ENCODE results near the gene ACAP1. TPM values are rescaled to one million over a fixed set of nuclear protein-coding genes. Genes with fewer than 3 reads are reported as not detected.
"Not testable (repeated sequence)": the region's sequence is repeated elsewhere in the genome, so short reads cannot be mapped to it uniquely, and the experiment has no call there.

ACAP1 gene
- total RNA-seq, 1 donor from 2014 or later: 10.9 TPM

GRCh38 chr17:7357381-7357780 lies 21.1 kb downstream of the ACAP1 start:
- Mint-ChIP-seq H3K27me3 (ENCODE audit: low read depth) (no peaks in the 10 kb centered on the region), H3K27ac (no peak overlapping the region), H3K4me3 (no peak overlapping the region), H3K36me3 (no peaks in the 10 kb centered on the region), H3K4me1 (peaks cover 33% of the 10 kb centered on the region), H3K9me3 (no peaks in the 10 kb centered on the region)
- DNase-seq (ENCODE audit: low spot score in 2 of 2, unreplicated experiment in 2 of 2): no peak
- TF ChIP-seq CTCF (IDR thresholded peaks at IDR 0.05; ENCODE audit: unreplicated experiment): no peak

GRCh38 chr17:7361906-7362305 lies 25.6 kb downstream of the ACAP1 start:
- TF ChIP-seq CTCF (IDR thresholded peaks at IDR 0.05; ENCODE audit: unreplicated experiment): no peak
- DNase-seq (ENCODE audit: low spot score in 2 of 2, unreplicated experiment in 2 of 2): no peak
- H3K27me3 Mint-ChIP-seq (ENCODE audit: low read depth): no peaks in the 10 kb centered on the region
- no peaks in the 10 kb centered on the region for H3K9me3 Mint-ChIP-seq
- H3K36me3 Mint-ChIP-seq: no peaks in the 10 kb centered on the region
- no peak overlapping the region for H3K27ac Mint-ChIP-seq
- no peaks in the 10 kb centered on the region for H3K4me1 Mint-ChIP-seq
- H3K4me3 Mint-ChIP-seq: no peak overlapping the region

- Mint-ChIP-seq H3K4me1 (no peaks in the 10 kb centered on the region), H3K27ac (no peak overlapping the region), H3K27me3 (ENCODE audit: low read depth) (no peaks in the 10 kb centered on the region), H3K4me3 (no peak overlapping the region), H3K36me3 (no peaks in the 10 kb centered on the region), H3K9me3 (no peaks in the 10 kb centered on the region)
- TF ChIP-seq CTCF (IDR thresholded peaks at IDR 0.05; ENCODE audit: unreplicated experiment): no peak
- no peak for DNase-seq (ENCODE audit: low spot score in 2 of 2, unreplicated experiment in 2 of 2)
Observed at GRCh38 chr17:7363311-7363710, 27.0 kb downstream of the ACAP1 start.

- H3K36me3 Mint-ChIP-seq; H3K4me3 Mint-ChIP-seq; H3K4me1 Mint-ChIP-seq; H3K27ac Mint-ChIP-seq; H3K9me3 Mint-ChIP-seq; H3K27me3 Mint-ChIP-seq (ENCODE audit: low read depth); DNase-seq (ENCODE audit: low spot score in 2 of 2, unreplicated experiment in 2 of 2): not testable (repeated sequence)
Observed at GRCh38 chr17:7365963-7366362, 29.6 kb downstream of the ACAP1 start.

- peaks cover 6% of the 10 kb centered on the region for H3K27me3 Mint-ChIP-seq (ENCODE audit: low read depth)
- TF ChIP-seq CTCF (IDR thresholded peaks at IDR 0.05; ENCODE audit: unreplicated experiment): no peak
- H3K9me3 Mint-ChIP-seq: no peaks in the 10 kb centered on the region
- H3K27ac Mint-ChIP-seq: no peak overlapping the region
- H3K36me3 Mint-ChIP-seq: no peaks in the 10 kb centered on the region
- H3K4me3 Mint-ChIP-seq: no peak overlapping the region
- no peak for DNase-seq (ENCODE audit: low spot score in 2 of 2, unreplicated experiment in 2 of 2)
- H3K4me1 Mint-ChIP-seq: no peaks in the 10 kb centered on the region
Observed at GRCh38 chr17:7367083-7367482, 30.8 kb downstream of the ACAP1 start.

GRCh38 chr17:7367918-7368598 lies 31.7 kb downstream of the ACAP1 start:
- Mint-ChIP-seq H3K36me3 (no peaks in the 10 kb centered on the region), H3K9me3 (no peaks in the 10 kb centered on the region), H3K4me1 (no peaks in the 10 kb centered on the region), H3K27me3 (ENCODE audit: low read depth) (peaks cover 6% of the 10 kb centered on the region), H3K27ac (no peak overlapping the region), H3K4me3 (no peak overlapping the region)
- DNase-seq (ENCODE audit: low spot score in 2 of 2, unreplicated experiment in 2 of 2): no peak
- no peak for TF ChIP-seq CTCF (IDR thresholded peaks at IDR 0.05; ENCODE audit: unreplicated experiment)

GRCh38 chr17:7368599-7368994 lies 32.3 kb downstream of the ACAP1 start:
- not testable (repeated sequence) for H3K27me3 Mint-ChIP-seq (ENCODE audit: low read depth); DNase-seq (ENCODE audit: low spot score in 2 of 2, unreplicated experiment in 2 of 2); H3K4me1 Mint-ChIP-seq; H3K27ac Mint-ChIP-seq; H3K36me3 Mint-ChIP-seq; H3K9me3 Mint-ChIP-seq; H3K4me3 Mint-ChIP-seq
